HFFc6 (cell line): ENCODE results near the gene GDAP1L1. TPM values are rescaled to one million over a fixed set of nuclear protein-coding genes. Genes with fewer than 3 reads are reported as not detected.

Source experiments
- DNase-seq: peaks from one replicate; pipeline ENCODE4 v3.0.0-alpha.2; 2018
- H3K27ac Mint-ChIP-seq: 2 replicates; pipeline ENCODE4 v1.8.0; 2020; ENCODE audit warnings: mild to moderate bottlenecking, mixed read lengths
- H3K27me3 Mint-ChIP-seq: 2 replicates; pipeline ENCODE4 v1.8.0; 2021; ENCODE audit warnings: mild to moderate bottlenecking, moderate library complexity, mixed read lengths; ENCODE audit not compliant: insufficient read depth
- H3K36me3 Mint-ChIP-seq: 2 replicates; pipeline ENCODE4 v1.8.0; 2021; ENCODE audit warnings: low read depth, mixed read lengths
- H3K4me1 Mint-ChIP-seq: 2 replicates; pipeline ENCODE4 v1.8.0; 2020; ENCODE audit warnings: low read depth, mixed read lengths
- H3K4me3 Mint-ChIP-seq: 2 replicates; pipeline ENCODE4 v1.8.0; 2020; ENCODE audit warnings: mild to moderate bottlenecking, moderate library complexity, mixed read lengths
- H3K9me3 Mint-ChIP-seq: 2 replicates; pipeline ENCODE4 v1.8.0; 2020; ENCODE audit warnings: mild to moderate bottlenecking, mixed read lengths
- CTCF ChIP-seq: fragments of 200-600 bp; sonication (generic); IDR thresholded peaks from 2 replicates; pipeline ENCODE4 v1.5.0; 2021; ENCODE audit warnings: antibody characterized with exemption, mild to moderate bottlenecking
- total RNA-seq, 6 experiments: library from RNA; stranded (reverse); fragmentation: NEBNext Ultra II Directional; extraction: Animal tissue kit (Norgen Biotek cat#: 25700); gene quantifications; 2 replicates in 1 of 6; 3 replicates in 5 of 6; pipeline ENCODE4 v1.2.3, GENCODE V29; 2021

GDAP1L1 gene
- total RNA-seq, 6 experiments from 2014 or later: not detected

- no peaks in the 10 kb centered on the region for H3K36me3 Mint-ChIP-seq
- no peak overlapping the region for H3K27ac Mint-ChIP-seq
- DNase-seq: no peak
- no peaks in the 10 kb centered on the region; the same call in 1 of the 2 replicates for H3K9me3 Mint-ChIP-seq
- peaks cover 10% of the 10 kb centered on the region for H3K4me1 Mint-ChIP-seq
- H3K27me3 Mint-ChIP-seq: peaks cover 13% of the 10 kb centered on the region
- no peak for TF ChIP-seq CTCF
- H3K4me3 Mint-ChIP-seq: no peak overlapping the region
These were observed 27.4 kb downstream of the GDAP1L1 start for GRCh38 chr20:44274303-44275017.

GRCh38 chr20:44279228-44279627 lies 32.1 kb downstream of the GDAP1L1 start:
- Mint-ChIP-seq H3K27ac (peak overlapping the region; percentile 75; the same call in 1 of the 2 replicates), H3K4me3 (peak overlapping the region; percentile 78; the same call in 1 of the 2 replicates), H3K4me1 (peaks cover 17% of the 10 kb centered on the region), H3K27me3 (peaks cover 16% of the 10 kb centered on the region), H3K9me3 (no peaks in the 10 kb centered on the region), H3K36me3 (no peaks in the 10 kb centered on the region)
- TF ChIP-seq CTCF: no peak
- DNase-seq: peak; percentile 25

- no peak for TF ChIP-seq CTCF
- Mint-ChIP-seq H3K27ac (no peak overlapping the region), H3K36me3 (no peaks in the 10 kb centered on the region), H3K4me1 (peaks cover 17% of the 10 kb centered on the region), H3K27me3 (peaks cover 16% of the 10 kb centered on the region), H3K9me3 (no peaks in the 10 kb centered on the region), H3K4me3 (no peak overlapping the region)
- no peak for DNase-seq
These were observed 33.3 kb downstream of the GDAP1L1 start for GRCh38 chr20:44280387-44280786.

GRCh38 chr20:44282192-44282591 lies 35.1 kb downstream of the GDAP1L1 start:
- no peak for DNase-seq
- H3K4me3 Mint-ChIP-seq: no peak overlapping the region
- no peak for TF ChIP-seq CTCF
- H3K9me3 Mint-ChIP-seq: no peaks in the 10 kb centered on the region
- H3K27ac Mint-ChIP-seq: no peak overlapping the region
- H3K27me3 Mint-ChIP-seq: peaks cover 11% of the 10 kb centered on the region
- no peaks in the 10 kb centered on the region for H3K36me3 Mint-ChIP-seq
- peaks cover 17% of the 10 kb centered on the region for H3K4me1 Mint-ChIP-seq

GRCh38 chr20:44284032-44284431 lies 36.9 kb downstream of the GDAP1L1 start:
- peaks cover 10% of the 10 kb centered on the region for H3K4me1 Mint-ChIP-seq
- TF ChIP-seq CTCF: no peak
- H3K4me3 Mint-ChIP-seq: no peak overlapping the region
- H3K27ac Mint-ChIP-seq: no peak overlapping the region
- no peaks in the 10 kb centered on the region for H3K9me3 Mint-ChIP-seq
- DNase-seq: no peak
- H3K27me3 Mint-ChIP-seq: peaks cover 9% of the 10 kb centered on the region
- no peaks in the 10 kb centered on the region for H3K36me3 Mint-ChIP-seq
